GM10266 (cell line): ENCODE data around the gene TMEM255A.

ENCODE experiments used
- DNase-seq: peaks from one replicate; pipeline ENCODE4 v3.0.0; 2012; ENCODE audit errors: extremely low spot score
- TF ChIP-seq, protein P1 (sequence below): IDR thresholded peaks from 2 replicates; pipeline ENCODE4 v1.5.1; 2012; ENCODE audit warnings: mild to moderate bottlenecking, low read depth; ENCODE audit not compliant: control insufficient read depth, insufficient read depth; ENCODE audit errors: missing control alignments

Gene TMEM255A

GRCh38 chrX:120264341-120264740 lies 46.9 kb downstream of the TMEM255A start:
- no peak for DNase-seq
- TF ChIP-seq, protein P1, sequence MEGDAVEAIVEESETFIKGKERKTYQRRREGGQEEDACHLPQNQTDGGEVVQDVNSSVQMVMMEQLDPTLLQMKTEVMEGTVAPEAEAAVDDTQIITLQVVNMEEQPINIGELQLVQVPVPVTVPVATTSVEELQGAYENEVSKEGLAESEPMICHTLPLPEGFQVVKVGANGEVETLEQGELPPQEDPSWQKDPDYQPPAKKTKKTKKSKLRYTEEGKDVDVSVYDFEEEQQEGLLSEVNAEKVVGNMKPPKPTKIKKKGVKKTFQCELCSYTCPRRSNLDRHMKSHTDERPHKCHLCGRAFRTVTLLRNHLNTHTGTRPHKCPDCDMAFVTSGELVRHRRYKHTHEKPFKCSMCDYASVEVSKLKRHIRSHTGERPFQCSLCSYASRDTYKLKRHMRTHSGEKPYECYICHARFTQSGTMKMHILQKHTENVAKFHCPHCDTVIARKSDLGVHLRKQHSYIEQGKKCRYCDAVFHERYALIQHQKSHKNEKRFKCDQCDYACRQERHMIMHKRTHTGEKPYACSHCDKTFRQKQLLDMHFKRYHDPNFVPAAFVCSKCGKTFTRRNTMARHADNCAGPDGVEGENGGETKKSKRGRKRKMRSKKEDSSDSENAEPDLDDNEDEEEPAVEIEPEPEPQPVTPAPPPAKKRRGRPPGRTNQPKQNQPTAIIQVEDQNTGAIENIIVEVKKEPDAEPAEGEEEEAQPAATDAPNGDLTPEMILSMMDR, result no peak

- DNase-seq, result no peak
These were observed 48.2 kb downstream of the TMEM255A start for GRCh38 chrX:120262859-120263708.

GRCh38 chrX:120260369-120260768 lies 50.9 kb downstream of the TMEM255A start:
- DNase-seq, result no peak
- TF ChIP-seq, protein P1, result no peak

More at GRCh38 chrX:120262859-120263708, 48.2 kb downstream of the TMEM255A start:
- TF ChIP-seq, protein P1, result no peak

DNA sequence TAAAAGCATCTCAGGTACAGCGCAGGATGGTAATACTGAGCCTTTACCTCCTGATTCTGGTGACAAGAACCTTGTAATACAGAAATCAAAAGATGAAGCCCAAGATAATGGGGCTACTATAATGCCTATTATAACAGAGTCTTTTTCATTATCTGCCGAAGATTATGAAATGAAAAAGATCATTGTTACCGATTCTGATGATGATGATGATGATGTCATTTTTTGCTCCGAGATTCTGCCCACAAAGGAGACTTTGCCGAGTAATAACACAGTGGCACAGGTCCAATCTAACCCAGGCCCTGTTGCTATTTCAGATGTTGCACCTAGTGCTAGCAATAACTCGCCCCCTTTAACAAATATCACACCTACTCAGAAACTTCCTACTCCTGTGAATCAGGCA lies 57.5 kb downstream of the TMEM255A start:
- no peak for DNase-seq
- TF ChIP-seq, protein P1, result no peak

DNA sequence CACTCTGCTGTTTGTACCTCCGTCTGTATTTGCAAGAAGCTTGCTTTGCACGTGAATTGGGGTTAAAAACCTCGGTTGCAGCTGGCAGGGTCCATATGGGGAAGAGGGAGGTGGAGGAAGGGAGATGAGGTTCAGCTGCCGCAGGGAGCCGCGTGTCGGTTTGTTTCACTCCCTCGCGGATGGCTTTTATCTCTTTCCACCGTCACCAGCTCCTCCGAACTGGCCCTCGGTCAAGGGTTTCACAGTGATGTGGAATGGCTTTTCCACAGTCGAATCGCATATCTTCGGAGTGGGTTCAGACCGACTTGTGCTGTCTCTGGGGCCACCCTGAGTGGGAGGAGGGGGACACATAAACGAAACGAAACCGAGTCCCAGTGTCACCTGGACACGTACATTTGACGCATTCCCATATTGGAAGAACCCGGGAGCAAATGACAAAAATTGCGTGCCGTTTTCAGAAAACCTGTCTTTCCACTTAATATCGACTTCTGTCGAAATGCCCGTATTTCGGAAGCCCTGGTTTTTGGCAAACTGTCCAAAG lies 59.7 kb downstream of the TMEM255A start:
- DNase-seq, result peak; percentile 8
- TF ChIP-seq, protein P1, result no peak

- DNase-seq, result peak; percentile 80
- TF ChIP-seq, protein P1, result peak; percentile 65
These were observed 60.6 kb downstream of the TMEM255A start, which contains the start of gene ZBTB33 for GRCh38 chrX:120250522-120251271. Gene ZBTB33 (plus strand): TSS chrX:120250812. CDS start chrX:120253416, 2,604 bp downstream.
